Stimulated activated CD4-positive, alpha-beta T cell treated with anti-CD3 and anti-CD28 coated beads, Interleukin-15, amount 100 ng/mL, for 24 hours (primary cell): Measurements from ENCODE around the gene DCAF16.

Experiments used
- DNase-seq: peaks from one replicate; pipeline ENCODE4 v3.0.0-alpha.2; 2020

The DCAF16 gene

GRCh38 chr4:17781300-17782287, 29.0 kb downstream of the DCAF16 start, which contains the start of gene FAM184B:
FAM184B (minus strand) TSS chr4:17781621; CDS start chr4:17781299, 322 bp downstream.
- DNase-seq: peak; percentile 22

- DNase-seq: no peak
These were observed 29.9 kb downstream of the DCAF16 start for GRCh38 chr4:17780501-17781299.

GRCh38 chr4:17778431-17778830, 32.1 kb downstream of the DCAF16 start:
- DNase-seq: no peak

GRCh38 chr4:17773135-17773698, 37.3 kb downstream of the DCAF16 start:
- no peak for DNase-seq

- DNase-seq: no peak
These were observed 39.2 kb downstream of the DCAF16 start for GRCh38 chr4:17771284-17771908.

- no peak for DNase-seq
These were observed 39.7 kb downstream of the DCAF16 start for GRCh38 chr4:17770845-17771244.

GRCh38 chr4:17769406-17770174, 41.0 kb downstream of the DCAF16 start:
- DNase-seq: no peak

GRCh38 chr4:17766826-17767458, 43.6 kb downstream of the DCAF16 start:
- no peak for DNase-seq

- no peak for DNase-seq
These were observed 44.9 kb downstream of the DCAF16 start for GRCh38 chr4:17765514-17766286.

GRCh38 chr4:17763931-17764330, 46.6 kb downstream of the DCAF16 start:
- no peak for DNase-seq

- DNase-seq: no peak
These were observed 47.1 kb downstream of the DCAF16 start for GRCh38 chr4:17763416-17763815.

- no peak for DNase-seq
These were observed 47.8 kb downstream of the DCAF16 start for GRCh38 chr4:17762726-17763125.

GRCh38 chr4:17761062-17761461, 49.5 kb downstream of the DCAF16 start:
- DNase-seq: no peak

GRCh38 chr4:17760626-17761025, 49.9 kb downstream of the DCAF16 start:
- no peak for DNase-seq

- no peak for DNase-seq
These were observed 52.1 kb downstream of the DCAF16 start for GRCh38 chr4:17758485-17758884.

GRCh38 chr4:17757621-17758020, 52.9 kb downstream of the DCAF16 start:
- DNase-seq: no peak

- DNase-seq: no peak
These were observed 56.9 kb downstream of the DCAF16 start for GRCh38 chr4:17753646-17754045.
